Measurements from ENCODE around the gene DCHS1. TPM values are rescaled to one million over a fixed set of nuclear protein-coding genes. Genes with fewer than 3 reads are reported as not detected.
A peak's percentile ranks its signal among the peaks of the same experiment; 100 is the strongest.

Gene DCHS1
- total RNA-seq, 3 donors from 2014 or later: 7.2 to 18.0 (median 13.8) TPM

DNA sequence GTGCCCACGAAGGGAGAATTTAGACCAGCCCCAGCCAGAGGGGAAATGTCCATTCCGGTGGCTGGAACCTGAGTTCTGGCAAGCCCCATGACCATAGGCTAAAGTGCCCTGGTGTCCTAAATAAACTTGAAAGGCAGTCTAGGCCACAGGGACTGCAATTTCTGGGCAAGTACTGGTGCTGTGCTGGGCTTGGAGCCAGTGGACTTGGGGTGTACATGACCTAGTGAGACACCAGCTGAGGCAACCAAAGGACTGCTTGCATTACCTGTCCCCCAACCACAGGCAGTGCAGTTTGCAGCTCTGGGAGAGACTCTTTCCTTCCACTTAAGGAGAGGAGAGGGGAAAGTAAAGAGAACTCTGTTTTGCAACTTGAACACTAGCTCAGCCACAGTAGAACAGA, 75.9 kb downstream of the DCHS1 start:
- Histone ChIP-seq H3K36me3 (no peaks in the 10 kb centered on the region), H3K4me1 (peaks cover 0 to 5% of the 10 kb centered on the region in 2 donors)
- intact Hi-C loops (cut with DNase I; ENCODE audit: low total_unique reads): no loop called here

DNA sequence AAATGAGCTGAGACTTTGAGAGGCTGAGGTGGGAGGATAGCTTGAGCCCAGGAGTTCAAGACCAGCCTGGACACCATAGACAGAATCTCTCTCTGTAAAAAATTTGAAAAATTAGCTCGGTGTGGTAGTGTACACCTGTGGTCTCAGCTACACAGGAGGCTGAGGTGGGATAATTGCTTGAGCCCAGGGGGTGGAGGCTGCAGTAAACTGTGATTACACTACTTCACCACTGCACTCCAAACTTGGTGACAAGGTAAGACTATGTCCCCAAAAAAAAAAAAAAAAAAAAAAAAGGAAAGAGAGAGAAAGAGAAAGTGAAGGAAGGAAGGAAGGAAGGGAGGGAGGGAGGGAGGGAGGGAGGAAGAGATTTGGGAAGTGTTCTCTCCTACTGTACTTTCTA, 77.5 kb downstream of the DCHS1 start:
- peaks cover 0 to 5% of the 10 kb centered on the region in 2 donors for H3K4me1 ChIP-seq
- no peak for DNase-seq (ENCODE audit: low spot score in 2 of 2)
- no peak overlapping the region for H3K4me3 ChIP-seq
- no peaks in the 10 kb centered on the region for H3K36me3 ChIP-seq
- TF ChIP-seq POLR2AphosphoS5 (IDR thresholded peaks at IDR 0.05): no peak
- no peak for TF ChIP-seq POLR2A (IDR thresholded peaks at IDR 0.05)
- TF ChIP-seq, protein P1, sequence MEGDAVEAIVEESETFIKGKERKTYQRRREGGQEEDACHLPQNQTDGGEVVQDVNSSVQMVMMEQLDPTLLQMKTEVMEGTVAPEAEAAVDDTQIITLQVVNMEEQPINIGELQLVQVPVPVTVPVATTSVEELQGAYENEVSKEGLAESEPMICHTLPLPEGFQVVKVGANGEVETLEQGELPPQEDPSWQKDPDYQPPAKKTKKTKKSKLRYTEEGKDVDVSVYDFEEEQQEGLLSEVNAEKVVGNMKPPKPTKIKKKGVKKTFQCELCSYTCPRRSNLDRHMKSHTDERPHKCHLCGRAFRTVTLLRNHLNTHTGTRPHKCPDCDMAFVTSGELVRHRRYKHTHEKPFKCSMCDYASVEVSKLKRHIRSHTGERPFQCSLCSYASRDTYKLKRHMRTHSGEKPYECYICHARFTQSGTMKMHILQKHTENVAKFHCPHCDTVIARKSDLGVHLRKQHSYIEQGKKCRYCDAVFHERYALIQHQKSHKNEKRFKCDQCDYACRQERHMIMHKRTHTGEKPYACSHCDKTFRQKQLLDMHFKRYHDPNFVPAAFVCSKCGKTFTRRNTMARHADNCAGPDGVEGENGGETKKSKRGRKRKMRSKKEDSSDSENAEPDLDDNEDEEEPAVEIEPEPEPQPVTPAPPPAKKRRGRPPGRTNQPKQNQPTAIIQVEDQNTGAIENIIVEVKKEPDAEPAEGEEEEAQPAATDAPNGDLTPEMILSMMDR (IDR thresholded peaks at IDR 0.05): no peak
- peaks cover 0 to 3% of the 10 kb centered on the region in 2 donors for H3K9me3 ChIP-seq
- H3K27me3 ChIP-seq: no peaks in the 10 kb centered on the region
- intact Hi-C loops (cut with DNase I; ENCODE audit: low total_unique reads): no loop called here
- no peak overlapping the region for H3K27ac ChIP-seq

More for the DNA sequence above, 75.9 kb downstream of the DCHS1 start:
- H3K27ac ChIP-seq: no peak overlapping the region
- H3K4me3 ChIP-seq: no peak overlapping the region
- no peaks in the 10 kb centered on the region for H3K27me3 ChIP-seq
- peaks cover 8% of the 10 kb centered on the region in 2 donors for H3K9me3 ChIP-seq
- no peak for DNase-seq (ENCODE audit: low spot score in 2 of 2)
- TF ChIP-seq POLR2A (IDR thresholded peaks at IDR 0.05): no peak
- TF ChIP-seq, protein P1 (IDR thresholded peaks at IDR 0.05): no peak
- no peak for TF ChIP-seq POLR2AphosphoS5 (IDR thresholded peaks at IDR 0.05)

- no peak for DNase-seq (ENCODE audit: low spot score in 2 of 2)
- no peaks in the 10 kb centered on the region for H3K9me3 ChIP-seq
- no peaks in the 10 kb centered on the region for H3K27me3 ChIP-seq
- peaks cover 0 to 5% of the 10 kb centered on the region in 2 donors for H3K4me1 ChIP-seq
- intact Hi-C loops (cut with DNase I; ENCODE audit: low total_unique reads): no loop called here
- TF ChIP-seq, protein P1 (IDR thresholded peaks at IDR 0.05): no peak
- TF ChIP-seq POLR2A (IDR thresholded peaks at IDR 0.05): no peak
- no peak for TF ChIP-seq POLR2AphosphoS5 (IDR thresholded peaks at IDR 0.05)
- H3K36me3 ChIP-seq: no peaks in the 10 kb centered on the region
- no peak overlapping the region for H3K4me3 ChIP-seq
- H3K27ac ChIP-seq: peak overlapping the region; percentile 64 to 67
These were observed 78.9 kb downstream of the DCHS1 start for GRCh38 chr11:6576471-6577373.

DNA sequence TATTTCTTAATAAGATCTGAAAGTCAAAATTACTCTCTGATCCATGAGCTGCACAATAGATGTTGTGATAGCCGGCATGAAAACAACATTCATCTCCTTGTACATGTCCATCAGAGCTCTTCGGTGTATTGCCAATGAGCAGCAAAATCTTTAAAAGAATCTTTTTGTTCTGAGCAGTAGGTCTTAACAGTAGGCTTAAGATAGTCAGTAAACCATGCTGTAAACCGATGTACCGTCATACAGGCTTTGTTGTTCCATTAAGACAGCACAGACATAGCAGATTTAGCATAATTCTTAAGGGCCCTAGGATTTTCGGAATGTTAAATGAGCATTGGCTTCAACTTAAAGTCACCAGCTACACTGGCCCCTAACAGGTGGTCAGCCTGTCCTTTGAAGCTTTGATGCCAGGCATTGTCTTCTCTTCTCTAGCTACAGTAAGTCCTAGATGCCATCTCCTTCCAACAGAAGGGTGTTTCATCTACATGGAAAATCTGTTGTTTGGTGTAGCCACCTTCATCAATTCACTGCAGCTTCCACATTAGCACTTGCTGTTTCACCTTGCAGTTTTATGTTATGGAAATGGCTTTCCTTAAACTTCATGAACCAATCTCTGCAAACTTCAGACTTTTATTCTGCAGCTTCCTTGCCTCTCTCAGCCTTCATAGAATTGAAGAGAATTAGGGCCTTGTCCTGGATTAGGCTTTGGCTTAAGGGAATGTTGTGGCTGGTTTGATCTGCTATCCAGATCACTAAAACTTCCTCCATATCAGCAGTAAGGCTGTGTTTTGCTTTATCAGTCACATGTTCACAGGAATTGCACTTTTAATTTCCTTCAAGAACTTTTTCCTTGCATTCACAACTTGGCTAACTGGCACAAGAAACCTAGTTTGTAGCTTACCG, 80.5 kb downstream of the DCHS1 start:
- H3K27ac ChIP-seq: no peak overlapping the region
- DNase-seq (ENCODE audit: low spot score in 2 of 2): no peak
- H3K4me3 ChIP-seq: no peak overlapping the region
- intact Hi-C loops (cut with DNase I; ENCODE audit: low total_unique reads): no loop called here
- TF ChIP-seq, protein P1 (IDR thresholded peaks at IDR 0.05): no peak
- TF ChIP-seq POLR2AphosphoS5 (IDR thresholded peaks at IDR 0.05): no peak
- TF ChIP-seq POLR2A (IDR thresholded peaks at IDR 0.05): no peak
- H3K36me3 ChIP-seq: no peaks in the 10 kb centered on the region
- H3K27me3 ChIP-seq: no peaks in the 10 kb centered on the region
- peaks cover 0 to 5% of the 10 kb centered on the region in 2 donors for H3K4me1 ChIP-seq
- no peaks in the 10 kb centered on the region for H3K9me3 ChIP-seq
